Activated CD4-positive, alpha-beta T cell treated with anti-CD3 and anti-CD28 coated beads, Interleukin-2, amount 10 ng/mL, durations not matched to agents 7 days and 5 days (primary cell): ENCODE data around the gene PKDCC. TPM values are rescaled to one million over a fixed set of nuclear protein-coding genes. Genes with fewer than 3 reads are reported as not detected.

Experiments
- CTCF ChIA-PET: fragments of 350-600 bp; sonication (Branson Sonifier 250); formaldehyde crosslinking; loops from one replicate; lab custom pipeline; 2021; ENCODE audit warnings: antibody characterized with exemption; lab: Charles Lee
- POLR2A ChIA-PET: fragments of 350-600 bp; sonication (Branson Sonifier 250); formaldehyde crosslinking; loops from one replicate; lab custom pipeline; 2021; ENCODE audit warnings: antibody characterized with exemption; lab: Charles Lee
- DNase-seq: peaks from one replicate; pipeline ENCODE4 v3.0.0-alpha.2; 2020
- H3K27ac Mint-ChIP-seq: one replicate; pipeline ENCODE4 v1.8.0; 2021; ENCODE audit warnings: mild to moderate bottlenecking, moderate library complexity, mixed read lengths
- H3K27me3 Mint-ChIP-seq: one replicate; pipeline ENCODE4 v1.8.0; 2021; ENCODE audit warnings: mixed read lengths
- H3K36me3 Mint-ChIP-seq: one replicate; pipeline ENCODE4 v1.8.0; 2021; ENCODE audit warnings: low read depth, mixed read lengths
- H3K4me1 Mint-ChIP-seq: one replicate; pipeline ENCODE4 v1.8.0; 2021; ENCODE audit warnings: mixed read lengths
- H3K4me3 Mint-ChIP-seq: one replicate; pipeline ENCODE4 v1.8.0; 2021; ENCODE audit warnings: mild to moderate bottlenecking, moderate library complexity, mixed read lengths
- H3K9me3 Mint-ChIP-seq: one replicate; pipeline ENCODE4 v1.8.0; 2021; ENCODE audit warnings: mixed read lengths
- total RNA-seq, 2 experiments: library from RNA; stranded (reverse); gene quantifications; one replicate each; pipeline ENCODE4 v1.2.3, GENCODE V29; 2021

PKDCC gene
- total RNA-seq, 2 experiments from 2014 or later, result not detected

DNA sequence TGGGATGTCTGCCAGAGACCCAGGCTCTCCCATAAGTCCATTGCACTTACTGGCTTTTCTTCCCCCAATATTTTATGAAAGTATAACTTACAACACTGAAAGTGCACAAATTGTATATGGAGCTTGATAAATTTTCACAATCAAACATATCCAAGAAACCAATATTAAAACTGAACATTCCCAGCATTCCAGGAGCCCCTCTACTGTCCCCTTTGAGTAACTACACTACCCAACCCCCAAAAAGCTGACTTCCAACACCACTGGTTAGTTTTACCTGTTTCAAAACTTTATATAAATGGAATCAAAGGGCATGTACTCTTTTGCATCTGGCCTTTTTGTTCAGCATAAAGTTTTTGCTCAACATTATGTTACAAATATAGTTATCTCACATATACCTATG lies 35.2 kb upstream of the PKDCC start:
- H3K4me1 Mint-ChIP-seq, result peaks cover 10% of the 10 kb centered on the region
- POLR2A ChIA-PET, result no interaction called here

GRCh38 chr2:42013409-42013808 lies 34.4 kb upstream of the PKDCC start:
- H3K27ac Mint-ChIP-seq, result no peak overlapping the region
- no peaks in the 10 kb centered on the region for H3K36me3 Mint-ChIP-seq
- POLR2A ChIA-PET, result no interaction called here
- H3K4me3 Mint-ChIP-seq, result no peak overlapping the region
- CTCF ChIA-PET, result no interaction called here
- peaks cover 10% of the 10 kb centered on the region for H3K4me1 Mint-ChIP-seq
- no peaks in the 10 kb centered on the region for H3K9me3 Mint-ChIP-seq
- no peaks in the 10 kb centered on the region for H3K27me3 Mint-ChIP-seq
- no peak for DNase-seq

More for the DNA sequence above, 35.2 kb upstream of the PKDCC start:
- Mint-ChIP-seq H3K27ac (no peak overlapping the region), H3K36me3 (no peaks in the 10 kb centered on the region), H3K27me3 (peaks cover 2% of the 10 kb centered on the region), H3K4me3 (no peak overlapping the region), H3K9me3 (no peaks in the 10 kb centered on the region)
- DNase-seq, result no peak
- CTCF ChIA-PET, result no interaction called here

GRCh38 chr2:42021464-42021863 lies 26.4 kb upstream of the PKDCC start:
- Mint-ChIP-seq H3K36me3 (no peaks in the 10 kb centered on the region), H3K27ac (no peak overlapping the region), H3K4me3 (no peak overlapping the region), H3K27me3 (peaks cover 16% of the 10 kb centered on the region), H3K9me3 (no peaks in the 10 kb centered on the region), H3K4me1 (no peaks in the 10 kb centered on the region)
- no peak for DNase-seq
- ChIA-PET POLR2A (no interaction called here), CTCF (interaction anchor here (0.9 kb wide), 1 partner anchor 16 kb away, joined by 4 read pairs; no protein-coding TSS in a partner anchor)

DNA sequence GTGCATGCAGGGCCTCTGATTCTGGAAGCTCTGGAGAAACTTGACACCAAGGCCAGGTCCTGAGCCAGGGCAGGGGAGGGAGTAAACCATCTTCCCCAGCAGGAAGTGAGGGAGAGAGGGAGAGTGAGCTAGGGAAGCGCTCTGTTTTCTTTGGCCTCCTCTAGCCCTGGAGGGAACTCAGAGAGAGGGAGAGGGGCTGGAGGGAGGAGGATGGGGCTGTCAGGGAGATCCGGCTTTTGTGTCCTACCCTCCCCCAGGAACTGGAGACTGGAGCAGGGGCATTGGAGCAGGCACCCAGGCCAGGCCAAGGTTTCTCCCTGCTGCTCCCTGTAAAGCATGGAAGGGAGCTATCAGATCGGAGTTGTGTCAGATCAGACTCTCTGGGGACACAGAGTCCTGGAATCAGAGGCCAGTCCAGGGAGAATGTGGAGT lies 22.7 kb upstream of the PKDCC start:
- POLR2A ChIA-PET, result interaction anchor here (0.6 kb wide), 1 partner anchor 315 kb away, joined by 3 read pairs; no protein-coding TSS in a partner anchor
- no peaks in the 10 kb centered on the region for H3K36me3 Mint-ChIP-seq
- H3K27me3 Mint-ChIP-seq, result peaks cover 18% of the 10 kb centered on the region
- CTCF ChIA-PET, result no interaction called here
- H3K4me1 Mint-ChIP-seq, result no peaks in the 10 kb centered on the region
- H3K9me3 Mint-ChIP-seq, result no peaks in the 10 kb centered on the region
- no peak for DNase-seq
- H3K4me3 Mint-ChIP-seq, result no peak overlapping the region
- no peak overlapping the region for H3K27ac Mint-ChIP-seq

- POLR2A ChIA-PET, result no interaction called here
- H3K4me3 Mint-ChIP-seq, result no peak overlapping the region
- no peaks in the 10 kb centered on the region for H3K9me3 Mint-ChIP-seq
- no peak overlapping the region for H3K27ac Mint-ChIP-seq
- CTCF ChIA-PET, result no interaction called here
- no peaks in the 10 kb centered on the region for H3K4me1 Mint-ChIP-seq
- DNase-seq, result no peak
- H3K27me3 Mint-ChIP-seq, result peaks cover 18% of the 10 kb centered on the region
- no peaks in the 10 kb centered on the region for H3K36me3 Mint-ChIP-seq
Measured at GRCh38 chr2:42026272-42026671, 21.5 kb upstream of the PKDCC start.

GRCh38 chr2:42028571-42029148 lies 19.2 kb upstream of the PKDCC start:
- H3K36me3 Mint-ChIP-seq, result no peaks in the 10 kb centered on the region
- H3K4me3 Mint-ChIP-seq, result no peak overlapping the region
- no peaks in the 10 kb centered on the region for H3K4me1 Mint-ChIP-seq
- ChIA-PET CTCF (interaction anchor here (2.1 kb wide), 1 partner anchor 159 kb away, joined by 5 read pairs; no protein-coding TSS in a partner anchor), POLR2A (no interaction called here)
- peaks cover 9% of the 10 kb centered on the region for H3K27me3 Mint-ChIP-seq
- H3K9me3 Mint-ChIP-seq, result no peaks in the 10 kb centered on the region
- no peak overlapping the region for H3K27ac Mint-ChIP-seq
- no peak for DNase-seq

DNA sequence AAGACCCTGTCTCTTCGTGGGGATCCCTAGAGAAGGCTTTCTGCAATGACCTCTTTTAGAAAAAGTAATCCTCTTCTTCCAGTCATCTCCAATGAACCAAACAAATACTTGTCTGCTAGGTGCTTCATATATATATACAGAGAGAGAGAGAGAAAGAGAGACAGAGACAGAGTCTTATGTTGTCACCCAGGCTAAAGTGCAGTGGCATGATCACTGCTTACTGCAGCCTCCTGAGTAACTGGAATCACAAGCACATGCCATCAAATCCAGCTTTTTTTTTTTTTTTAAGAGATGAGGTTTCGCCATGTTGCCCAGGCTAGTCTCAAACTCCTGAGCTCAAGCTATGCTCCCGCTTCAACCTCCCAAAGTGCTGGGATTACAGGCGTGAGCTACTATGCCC lies 18.6 kb upstream of the PKDCC start:
- ChIA-PET POLR2A (no interaction called here), CTCF (interaction anchor here (2.1 kb wide), 1 partner anchor 160 kb away, joined by 5 read pairs; no protein-coding TSS in a partner anchor)
- Mint-ChIP-seq H3K4me3 (no peak overlapping the region), H3K9me3 (no peaks in the 10 kb centered on the region), H3K27me3 (peaks cover 9% of the 10 kb centered on the region), H3K4me1 (no peaks in the 10 kb centered on the region), H3K27ac (no peak overlapping the region), H3K36me3 (no peaks in the 10 kb centered on the region)
- DNase-seq, result no peak

DNA sequence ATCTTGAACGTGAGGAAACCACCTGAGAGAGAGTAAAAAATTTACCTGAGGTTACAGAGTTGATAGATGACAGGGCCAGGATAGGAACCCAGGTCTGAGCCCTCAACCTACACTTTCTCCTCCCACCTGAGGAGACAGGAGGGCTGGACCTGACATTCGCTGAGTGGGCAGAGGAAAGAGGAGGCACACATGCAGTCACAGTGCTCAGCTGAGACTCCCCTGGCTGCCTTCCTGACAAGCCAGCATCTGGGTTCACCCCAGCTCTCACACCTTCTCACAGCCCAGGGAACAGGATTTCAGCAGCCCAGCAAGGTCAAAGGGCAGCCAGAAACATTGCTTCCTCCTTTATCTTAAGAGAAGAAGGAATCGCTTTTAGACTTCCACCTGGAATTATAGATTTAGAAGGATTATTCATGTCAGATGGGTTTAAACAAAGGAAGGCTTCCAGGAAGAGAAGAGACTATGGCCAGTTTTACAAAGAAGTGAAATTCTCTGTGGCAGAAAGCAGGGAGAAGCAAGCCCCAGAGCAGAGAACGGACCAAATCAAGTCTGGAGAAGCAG lies 18.1 kb upstream of the PKDCC start:
- CTCF ChIA-PET, result no interaction called here
- DNase-seq, result no peak
- Mint-ChIP-seq H3K9me3 (no peaks in the 10 kb centered on the region), H3K36me3 (no peaks in the 10 kb centered on the region), H3K27ac (no peak overlapping the region), H3K4me1 (no peaks in the 10 kb centered on the region), H3K27me3 (peaks cover 9% of the 10 kb centered on the region), H3K4me3 (no peak overlapping the region)
- POLR2A ChIA-PET, result no interaction called here

DNA sequence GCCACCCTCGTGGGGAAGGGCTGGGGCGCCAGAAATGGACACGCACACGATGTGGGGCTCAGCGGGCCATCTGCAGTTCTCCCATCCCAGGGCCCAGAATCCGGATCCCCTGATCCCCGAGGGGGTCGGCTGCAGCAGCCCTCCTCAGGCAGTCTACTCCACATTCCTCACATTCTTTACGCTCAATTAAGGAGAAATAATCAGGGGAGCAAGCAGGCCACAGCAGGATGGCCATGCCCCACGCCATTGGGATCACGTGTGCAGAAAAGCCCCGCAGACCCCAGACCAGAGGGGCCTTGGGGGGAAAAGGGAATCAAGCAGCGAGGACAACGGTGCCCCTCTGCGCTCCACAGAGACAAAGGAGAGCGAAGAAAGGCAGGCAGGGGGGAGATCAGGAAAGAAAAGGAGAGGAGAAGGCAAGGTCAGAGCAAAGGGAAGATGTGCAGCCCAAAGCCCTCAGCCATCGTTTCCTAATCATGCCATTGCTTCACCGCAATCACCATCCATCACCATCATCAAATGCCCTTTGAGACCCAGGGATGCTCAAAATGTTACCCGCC lies 17.5 kb upstream of the PKDCC start:
- Mint-ChIP-seq H3K4me3 (no peak overlapping the region), H3K9me3 (no peaks in the 10 kb centered on the region), H3K27ac (no peak overlapping the region), H3K27me3 (peaks cover 9% of the 10 kb centered on the region), H3K36me3 (no peaks in the 10 kb centered on the region), H3K4me1 (no peaks in the 10 kb centered on the region)
- CTCF ChIA-PET, result no interaction called here
- POLR2A ChIA-PET, result no interaction called here
- no peak for DNase-seq

DNA sequence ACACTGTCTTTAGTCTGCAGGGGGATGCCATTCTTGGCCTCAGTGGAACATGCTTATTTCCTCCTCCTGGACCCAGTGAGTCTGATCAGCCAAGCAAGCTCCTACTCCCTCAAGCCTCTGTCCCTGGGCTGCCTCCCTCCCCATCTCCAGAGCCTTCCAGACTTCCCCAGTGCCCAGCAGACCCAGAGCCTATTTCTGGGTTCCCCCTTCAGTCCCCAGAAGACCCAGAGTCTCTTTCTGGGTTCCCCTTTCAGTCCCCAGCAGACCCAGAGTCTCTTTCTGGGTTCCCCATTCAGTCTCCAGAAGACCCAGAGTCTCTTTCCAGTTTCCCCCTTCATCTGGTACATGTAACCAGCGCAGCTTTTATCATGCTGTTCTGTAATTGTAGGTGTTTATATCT lies 17.0 kb upstream of the PKDCC start:
- POLR2A ChIA-PET, result no interaction called here
- no peaks in the 10 kb centered on the region for H3K4me1 Mint-ChIP-seq

GRCh38 chr2:42031281-42032223 lies 16.3 kb upstream of the PKDCC start:
- ChIA-PET CTCF (interaction anchor here (0.9 to 1.5 kb wide), 2 partner anchors 16 to 30 kb away, joined by 3 read pairs; partner anchors contain the start of gene PKDCC), POLR2A (no interaction called here)
- H3K9me3 Mint-ChIP-seq, result no peaks in the 10 kb centered on the region
- H3K4me1 Mint-ChIP-seq, result no peaks in the 10 kb centered on the region
- no peak for DNase-seq
- H3K27me3 Mint-ChIP-seq, result peaks cover 7% of the 10 kb centered on the region
- no peaks in the 10 kb centered on the region for H3K36me3 Mint-ChIP-seq
- H3K4me3 Mint-ChIP-seq, result no peak overlapping the region
- no peak overlapping the region for H3K27ac Mint-ChIP-seq

More for the DNA sequence above, 17.0 kb upstream of the PKDCC start:
- H3K9me3 Mint-ChIP-seq, result no peaks in the 10 kb centered on the region
- CTCF ChIA-PET, result no interaction called here
- no peak for DNase-seq
- H3K27me3 Mint-ChIP-seq, result peaks cover 8% of the 10 kb centered on the region
- no peak overlapping the region for H3K4me3 Mint-ChIP-seq
- no peak overlapping the region for H3K27ac Mint-ChIP-seq
- H3K36me3 Mint-ChIP-seq, result no peaks in the 10 kb centered on the region

DNA sequence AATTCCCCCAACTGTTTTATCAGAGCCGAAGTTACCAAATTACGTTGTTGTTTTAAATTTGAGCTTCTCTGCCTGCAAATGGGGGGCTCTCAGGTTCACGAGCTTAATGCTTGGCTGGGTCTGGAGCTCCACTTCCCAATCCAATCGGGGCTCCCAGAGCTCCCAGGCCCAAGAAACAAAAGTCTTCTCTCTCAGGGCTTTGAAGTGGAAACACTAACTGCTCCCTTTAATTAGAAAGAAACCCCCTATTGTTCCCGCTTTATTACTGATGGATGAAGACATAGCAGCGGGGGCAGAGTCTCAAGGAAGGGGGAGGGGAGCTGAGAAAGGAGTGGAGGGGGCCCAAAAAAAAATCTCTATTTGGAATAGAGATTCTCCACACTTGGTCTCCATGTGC lies 15.6 kb upstream of the PKDCC start:
- DNase-seq, result no peak
- no peaks in the 10 kb centered on the region for H3K9me3 Mint-ChIP-seq
- no peaks in the 10 kb centered on the region for H3K36me3 Mint-ChIP-seq
- H3K27ac Mint-ChIP-seq, result no peak overlapping the region
- no peaks in the 10 kb centered on the region for H3K4me1 Mint-ChIP-seq
- ChIA-PET CTCF (interaction anchor here (0.9 to 1.5 kb wide), 2 partner anchors 16 to 30 kb away, joined by 3 read pairs; partner anchors contain the start of gene PKDCC), POLR2A (no interaction called here)
- H3K27me3 Mint-ChIP-seq, result peaks cover 7% of the 10 kb centered on the region
- no peak overlapping the region for H3K4me3 Mint-ChIP-seq
